HEK293 (cell line): ENCODE results near the gene LRRK1.

Experiments used
- CTCF ChIA-PET: fragments of 350-600 bp; formaldehyde crosslinking; extraction: SDS; loops from one replicate; lab custom pipeline; 2021; ENCODE audit warnings: antibody characterized with exemption; lab: Yijun Ruan, JAX
- POLR2A ChIA-PET: fragments of 300-600 bp; formaldehyde crosslinking; extraction: SDS; loops from one replicate; lab custom pipeline; 2020; ENCODE audit warnings: antibody characterized with exemption, inconsistent platforms; lab: Yijun Ruan, JAX
- H3K27ac ChIP-seq: fragments of 200-500 bp; sonication (Bioruptor generic); 2 replicates; pipeline ENCODE4 v1.5.1; 2014; ENCODE audit warnings: low read depth, low read length, control low read depth, inconsistent platforms; ENCODE audit errors: extremely low read depth
- H3K36me3 ChIP-seq, 2 experiments: fragments of 200-500 bp in 1 of 2; sonication (Bioruptor generic) in 1 of 2; 1 replicate in 1 of 2; 2 replicates in 1 of 2; pipeline ENCODE4 v1.5.1; 2014 to 2017; ENCODE audit warnings: inconsistent platforms in 2 of 2, low read length in 2 of 2; ENCODE audit not compliant: control insufficient read depth in 2 of 2, insufficient read depth in 1 of 2
- H3K4me1 ChIP-seq: fragments of 200-500 bp; sonication (Bioruptor generic); 2 replicates; pipeline ENCODE4 v1.5.1; 2014; ENCODE audit warnings: mild to moderate bottlenecking, low read length, inconsistent platforms; ENCODE audit not compliant: control insufficient read depth, insufficient read depth
- H3K4me3 ChIP-seq: 2 replicates; pipeline ENCODE4 v1.5.1; 2011; ENCODE audit warnings: low read depth, mild to moderate bottlenecking, control low read depth, low read length, moderate library complexity
- H3K9me3 ChIP-seq: fragments of 200-500 bp; sonication (Bioruptor generic); 2 replicates; pipeline ENCODE4 v1.5.1; 2014; ENCODE audit warnings: low read depth, low read length, inconsistent platforms; ENCODE audit not compliant: control insufficient read depth, insufficient read depth
- BCL11A ChIP-seq: fragments of 450-650 bp; formaldehyde crosslinking; IDR thresholded peaks from 2 replicates; pipeline ENCODE4 v1.5.1; 2016; ENCODE audit warnings: low read depth, missing biosample characterization, missing genetic modification characterization
- GLIS2 ChIP-seq: fragments of 450-650 bp; formaldehyde crosslinking; IDR thresholded peaks from 2 replicates; pipeline ENCODE4 v1.5.1; 2016; ENCODE audit warnings: missing biosample characterization, missing genetic modification characterization
- KLF10 ChIP-seq: fragments of 450-650 bp; IDR thresholded peaks from 2 replicates; pipeline ENCODE4 v1.5.1; 2018; ENCODE audit warnings: missing biosample characterization, mild to moderate bottlenecking, missing genetic modification characterization
- KLF9 ChIP-seq: fragments of 450-650 bp; formaldehyde crosslinking; IDR thresholded peaks from 2 replicates; pipeline ENCODE4 v1.5.1; 2016; ENCODE audit warnings: missing biosample characterization, missing genetic modification characterization, low read depth
- MEIS1 ChIP-seq: sonication (generic); formaldehyde crosslinking; IDR thresholded peaks from 2 replicates; pipeline ENCODE4 v1.8.1; 2022; ENCODE audit warnings: missing genetic modification reagents, mild to moderate bottlenecking, borderline replicate concordance
- OVOL3 ChIP-seq: fragments of 450-650 bp; formaldehyde crosslinking; IDR thresholded peaks from 2 replicates; pipeline ENCODE4 v1.5.1; 2016; ENCODE audit warnings: missing biosample characterization, missing genetic modification characterization
- SCRT2 ChIP-seq: fragments of 450-650 bp; formaldehyde crosslinking; IDR thresholded peaks from 2 replicates; pipeline ENCODE4 v1.5.1; 2016; ENCODE audit warnings: missing biosample characterization, missing genetic modification characterization
- SP2 ChIP-seq: fragments of 450-650 bp; formaldehyde crosslinking; IDR thresholded peaks from 2 replicates; pipeline ENCODE4 v1.5.1; 2016; ENCODE audit warnings: missing biosample characterization, missing genetic modification characterization
- ZNF10 ChIP-seq: fragments of 450-650 bp; formaldehyde crosslinking; IDR thresholded peaks from 2 replicates; pipeline ENCODE4 v1.5.1; 2017; ENCODE audit warnings: missing biosample characterization, missing genetic modification characterization
- ZNF112 ChIP-seq: fragments of 450-650 bp; formaldehyde crosslinking; IDR thresholded peaks from 2 replicates; pipeline ENCODE4 v1.5.0; 2017; ENCODE audit warnings: missing biosample characterization, missing genetic modification characterization
- ZNF114 ChIP-seq: fragments of 450-650 bp; formaldehyde crosslinking; IDR thresholded peaks from 2 replicates; pipeline ENCODE4 v1.5.0; 2017; ENCODE audit warnings: missing biosample characterization, missing genetic modification characterization
- ZNF16 ChIP-seq: fragments of 450-650 bp; formaldehyde crosslinking; IDR thresholded peaks from 2 replicates; pipeline ENCODE4 v1.5.1; 2016; ENCODE audit warnings: low read depth, missing biosample characterization, missing genetic modification characterization
- ZNF239 ChIP-seq: fragments of 450-650 bp; formaldehyde crosslinking; IDR thresholded peaks from 2 replicates; pipeline ENCODE4 v1.5.1; 2016; ENCODE audit warnings: missing biosample characterization, missing genetic modification characterization
- ZNF292 ChIP-seq: fragments of 450-650 bp; formaldehyde crosslinking; IDR thresholded peaks from 2 replicates; pipeline ENCODE4 v1.5.1; 2016; ENCODE audit warnings: low read depth, missing biosample characterization, missing genetic modification characterization, borderline replicate concordance
- ZNF324 ChIP-seq: fragments of 450-650 bp; formaldehyde crosslinking; IDR thresholded peaks from 2 replicates; pipeline ENCODE4 v1.5.1; 2016; ENCODE audit warnings: missing biosample characterization, missing genetic modification characterization
- ZNF416 ChIP-seq: fragments of 450-650 bp; formaldehyde crosslinking; IDR thresholded peaks from 2 replicates; pipeline ENCODE4 v1.5.1; 2016; ENCODE audit warnings: missing biosample characterization, missing genetic modification characterization
- ZNF433 ChIP-seq: fragments of 450-650 bp; formaldehyde crosslinking; IDR thresholded peaks from 2 replicates; pipeline ENCODE4 v1.5.1; 2016; ENCODE audit warnings: missing biosample characterization, missing genetic modification characterization, low read depth
- ZNF544 ChIP-seq: fragments of 450-650 bp; formaldehyde crosslinking; IDR thresholded peaks from 2 replicates; pipeline ENCODE4 v1.5.0; 2017; ENCODE audit warnings: missing biosample characterization, missing genetic modification characterization
- ZNF664 ChIP-seq: fragments of 450-650 bp; formaldehyde crosslinking; IDR thresholded peaks from 2 replicates; pipeline ENCODE4 v1.5.1; 2016; ENCODE audit warnings: missing biosample characterization, missing genetic modification characterization
- ZNF76 ChIP-seq: fragments of 450-650 bp; formaldehyde crosslinking; IDR thresholded peaks from 2 replicates; pipeline ENCODE4; 2016; ENCODE audit warnings: low read depth, missing biosample characterization, missing genetic modification characterization, borderline replicate concordance
- TF ChIP-seq, protein P1 (sequence below): fragments of 450-650 bp; formaldehyde crosslinking; IDR thresholded peaks from 2 replicates; pipeline ENCODE4 v1.5.1; 2016; ENCODE audit warnings: missing biosample characterization, missing genetic modification characterization
- TF ChIP-seq, protein P2 (sequence below): fragments of 450-650 bp; formaldehyde crosslinking; IDR thresholded peaks from 2 replicates; pipeline ENCODE4 v1.5.1; 2017; ENCODE audit warnings: missing biosample characterization, missing genetic modification characterization
- TF ChIP-seq, protein P3 (sequence below): fragments of 450-650 bp; formaldehyde crosslinking; IDR thresholded peaks from 2 replicates; pipeline ENCODE4 v1.5.1; 2017; ENCODE audit warnings: missing biosample characterization, missing genetic modification characterization
- TF ChIP-seq, protein P4 (sequence below): fragments of 450-650 bp; formaldehyde crosslinking; IDR thresholded peaks from 2 replicates; pipeline ENCODE4 v1.5.1; 2016; ENCODE audit warnings: missing biosample characterization, missing genetic modification characterization
- TF ChIP-seq, protein P5 (sequence below): fragments of 450-650 bp; formaldehyde crosslinking; IDR thresholded peaks from 2 replicates; pipeline ENCODE4 v1.5.1; 2016; ENCODE audit warnings: missing biosample characterization, missing genetic modification characterization

Gene LRRK1

DNA sequence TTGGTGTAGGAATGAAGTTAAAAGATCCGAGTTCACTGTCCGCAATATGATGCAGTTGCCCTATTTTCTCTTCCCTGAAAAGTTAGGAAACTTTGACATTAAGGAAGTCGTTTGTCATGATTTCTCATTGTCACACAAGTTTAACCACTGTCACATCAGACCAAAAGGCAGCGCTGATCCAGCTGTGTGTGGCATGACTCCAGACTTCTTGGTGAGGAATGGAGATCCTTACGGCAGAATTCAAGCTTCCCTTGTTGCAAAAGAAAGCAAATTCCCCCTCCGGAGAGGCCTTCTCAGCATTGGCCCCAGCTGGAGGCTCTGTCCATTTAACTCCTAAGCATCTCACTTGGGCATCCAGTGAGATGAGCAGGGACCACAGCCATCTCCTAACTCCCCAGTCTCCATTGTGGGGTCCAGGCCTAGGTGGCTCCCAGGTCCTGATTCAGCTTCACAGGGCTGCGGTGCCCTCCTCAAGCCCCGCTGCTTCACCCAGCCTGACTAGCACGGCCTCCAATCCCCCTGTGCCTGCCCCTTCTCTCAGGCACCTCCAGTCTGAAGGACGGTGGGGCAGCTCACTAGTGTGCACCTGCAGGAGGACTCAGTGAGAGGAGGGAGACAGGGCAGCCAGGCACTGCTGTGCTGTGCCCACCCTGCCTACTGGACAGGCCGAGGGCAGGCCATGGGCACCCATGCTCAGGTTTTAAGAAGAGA is 173.2 kb downstream of the LRRK1 start (continued):
- no peak for TF ChIP-seq ZNF324 (tag by site-specific recombination)
- no peak for TF ChIP-seq SCRT2 (tag by site-specific recombination)
- TF ChIP-seq ZNF16 (tag by site-specific recombination): no peak
- TF ChIP-seq, protein P1, sequence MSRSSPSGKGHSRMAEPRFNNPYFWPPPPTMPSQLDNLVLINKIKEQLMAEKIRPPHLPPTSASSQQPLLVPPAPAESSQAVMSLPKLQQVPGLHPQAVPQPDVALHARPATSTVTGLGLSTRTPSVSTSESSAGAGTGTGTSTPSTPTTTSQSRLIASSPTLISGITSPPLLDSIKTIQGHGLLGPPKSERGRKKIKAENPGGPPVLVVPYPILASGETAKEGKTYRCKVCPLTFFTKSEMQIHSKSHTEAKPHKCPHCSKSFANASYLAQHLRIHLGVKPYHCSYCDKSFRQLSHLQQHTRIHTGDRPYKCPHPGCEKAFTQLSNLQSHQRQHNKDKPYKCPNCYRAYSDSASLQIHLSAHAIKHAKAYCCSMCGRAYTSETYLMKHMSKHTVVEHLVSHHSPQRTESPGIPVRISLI (tag by site-specific recombination): no peak
- no peak for TF ChIP-seq ZNF433 (tag by site-specific recombination)

DNA sequence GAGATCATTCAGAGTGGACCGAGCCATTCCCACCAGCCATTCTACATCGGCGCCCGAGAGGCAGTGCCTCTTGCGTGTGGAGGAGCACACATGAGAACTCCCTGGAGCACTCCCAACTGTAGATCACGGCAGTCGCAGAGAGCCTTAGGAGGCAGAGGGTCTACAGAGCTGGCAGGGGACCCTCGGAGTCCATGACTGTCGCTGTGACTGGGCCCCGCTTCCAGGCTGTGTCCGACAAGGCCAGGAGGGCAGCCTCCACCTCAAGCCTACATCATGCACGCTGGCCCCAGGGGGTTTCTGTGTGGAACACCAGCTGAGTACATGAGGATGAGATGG is 173.7 kb downstream of the LRRK1 start:
- no peaks in the 10 kb centered on the region for H3K36me3 ChIP-seq
- H3K9me3 ChIP-seq: no peaks in the 10 kb centered on the region
- no peak overlapping the region for H3K4me3 ChIP-seq
- no peaks in the 10 kb centered on the region for H3K4me1 ChIP-seq
- ChIA-PET CTCF (interaction anchor here (8.5 kb wide), 1 partner anchor 163 kb away, joined by 78 read pairs; no protein-coding TSS in a partner anchor), POLR2A (no interaction called here)
- no peak overlapping the region for H3K27ac ChIP-seq
- TF ChIP-seq, protein P2, sequence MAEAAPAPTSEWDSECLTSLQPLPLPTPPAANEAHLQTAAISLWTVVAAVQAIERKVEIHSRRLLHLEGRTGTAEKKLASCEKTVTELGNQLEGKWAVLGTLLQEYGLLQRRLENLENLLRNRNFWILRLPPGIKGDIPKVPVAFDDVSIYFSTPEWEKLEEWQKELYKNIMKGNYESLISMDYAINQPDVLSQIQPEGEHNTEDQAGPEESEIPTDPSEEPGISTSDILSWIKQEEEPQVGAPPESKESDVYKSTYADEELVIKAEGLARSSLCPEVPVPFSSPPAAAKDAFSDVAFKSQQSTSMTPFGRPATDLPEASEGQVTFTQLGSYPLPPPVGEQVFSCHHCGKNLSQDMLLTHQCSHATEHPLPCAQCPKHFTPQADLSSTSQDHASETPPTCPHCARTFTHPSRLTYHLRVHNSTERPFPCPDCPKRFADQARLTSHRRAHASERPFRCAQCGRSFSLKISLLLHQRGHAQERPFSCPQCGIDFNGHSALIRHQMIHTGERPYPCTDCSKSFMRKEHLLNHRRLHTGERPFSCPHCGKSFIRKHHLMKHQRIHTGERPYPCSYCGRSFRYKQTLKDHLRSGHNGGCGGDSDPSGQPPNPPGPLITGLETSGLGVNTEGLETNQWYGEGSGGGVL (tag by site-specific recombination): no peak
- TF ChIP-seq, protein P3, sequence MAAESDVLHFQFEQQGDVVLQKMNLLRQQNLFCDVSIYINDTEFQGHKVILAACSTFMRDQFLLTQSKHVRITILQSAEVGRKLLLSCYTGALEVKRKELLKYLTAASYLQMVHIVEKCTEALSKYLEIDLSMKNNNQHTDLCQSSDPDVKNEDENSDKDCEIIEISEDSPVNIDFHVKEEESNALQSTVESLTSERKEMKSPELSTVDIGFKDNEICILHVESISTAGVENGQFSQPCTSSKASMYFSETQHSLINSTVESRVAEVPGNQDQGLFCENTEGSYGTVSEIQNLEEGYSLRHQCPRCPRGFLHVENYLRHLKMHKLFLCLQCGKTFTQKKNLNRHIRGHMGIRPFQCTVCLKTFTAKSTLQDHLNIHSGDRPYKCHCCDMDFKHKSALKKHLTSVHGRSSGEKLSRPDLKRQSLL: no peak
- TF ChIP-seq ZNF10 (tag by site-specific recombination) (no peak), ZNF239 (no peak), ZNF544 (tag by site-specific recombination) (no peak), ZNF76 (no peak), GLIS2 (tag by site-specific recombination) (no peak), ZNF664 (no peak), ZNF114 (tag by site-specific recombination) (no peak), MEIS1 (CRISPR knock-in tag) (no peak), OVOL3 (tag by site-specific recombination) (no peak), KLF9 (tag by site-specific recombination) (no peak), KLF10 (tag by site-specific recombination) (no peak), ZNF292 (no peak), ZNF416 (no peak), ZNF112 (tag by site-specific recombination) (no peak), SP2 (tag by site-specific recombination) (no peak), BCL11A (tag by site-specific recombination) (no peak)
- TF ChIP-seq, protein P4, sequence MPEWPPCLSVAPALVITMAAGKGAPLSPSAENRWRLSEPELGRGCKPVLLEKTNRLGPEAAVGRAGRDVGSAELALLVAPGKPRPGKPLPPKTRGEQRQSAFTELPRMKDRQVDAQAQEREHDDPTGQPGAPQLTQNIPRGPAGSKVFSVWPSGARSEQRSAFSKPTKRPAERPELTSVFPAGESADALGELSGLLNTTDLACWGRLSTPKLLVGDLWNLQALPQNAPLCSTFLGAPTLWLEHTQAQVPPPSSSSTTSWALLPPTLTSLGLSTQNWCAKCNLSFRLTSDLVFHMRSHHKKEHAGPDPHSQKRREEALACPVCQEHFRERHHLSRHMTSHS: no peak
- TF ChIP-seq, protein P5, sequence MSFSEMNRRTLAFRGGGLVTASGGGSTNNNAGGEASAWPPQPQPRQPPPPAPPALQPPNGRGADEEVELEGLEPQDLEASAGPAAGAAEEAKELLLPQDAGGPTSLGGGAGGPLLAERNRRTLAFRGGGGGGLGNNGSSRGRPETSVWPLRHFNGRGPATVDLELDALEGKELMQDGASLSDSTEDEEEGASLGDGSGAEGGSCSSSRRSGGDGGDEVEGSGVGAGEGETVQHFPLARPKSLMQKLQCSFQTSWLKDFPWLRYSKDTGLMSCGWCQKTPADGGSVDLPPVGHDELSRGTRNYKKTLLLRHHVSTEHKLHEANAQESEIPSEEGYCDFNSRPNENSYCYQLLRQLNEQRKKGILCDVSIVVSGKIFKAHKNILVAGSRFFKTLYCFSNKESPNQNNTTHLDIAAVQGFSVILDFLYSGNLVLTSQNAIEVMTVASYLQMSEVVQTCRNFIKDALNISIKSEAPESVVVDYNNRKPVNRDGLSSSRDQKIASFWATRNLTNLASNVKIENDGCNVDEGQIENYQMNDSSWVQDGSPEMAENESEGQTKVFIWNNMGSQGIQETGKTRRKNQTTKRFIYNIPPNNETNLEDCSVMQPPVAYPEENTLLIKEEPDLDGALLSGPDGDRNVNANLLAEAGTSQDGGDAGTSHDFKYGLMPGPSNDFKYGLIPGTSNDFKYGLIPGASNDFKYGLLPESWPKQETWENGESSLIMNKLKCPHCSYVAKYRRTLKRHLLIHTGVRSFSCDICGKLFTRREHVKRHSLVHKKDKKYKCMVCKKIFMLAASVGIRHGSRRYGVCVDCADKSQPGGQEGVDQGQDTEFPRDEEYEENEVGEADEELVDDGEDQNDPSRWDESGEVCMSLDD (tag by site-specific recombination): no peak
